CD14-positive monocyte (primary cell): ENCODE results near the gene ARRB1. TPM values are rescaled to one million over a fixed set of nuclear protein-coding genes. Genes with fewer than 3 reads are reported as not detected.
A peak's percentile ranks its signal among the peaks of the same experiment; 100 is the strongest.

Experiments used
- DNase-seq, 3 donors: peaks; one replicate each; pipeline ENCODE4 v3.0.0-alpha.2; 2011 to 2022
- H2AFZ ChIP-seq: 2 replicates; pipeline ENCODE4 v1.6.0; 2012; ENCODE audit warnings: mild to moderate bottlenecking, low read depth, low read length, inconsistent platforms; ENCODE audit not compliant: insufficient read depth, poor library complexity, severe bottlenecking
- H3K27ac ChIP-seq, 2 donors: 1 replicate in 1 of 2; 2 replicates in 1 of 2; pipeline ENCODE4 v1.5.1; 2012 to 2013; ENCODE audit warnings: low read length in 2 of 2, control low read depth in 1 of 2, inconsistent platforms in 1 of 2, low read depth in 1 of 2, mild to moderate bottlenecking in 1 of 2
- H3K27me3 ChIP-seq, 2 donors: one replicate each; pipeline versions ENCODE4 v1.6.0 to v1.6.1; 2011 to 2013; ENCODE audit warnings: low read length in 2 of 2; ENCODE audit not compliant: control insufficient read depth in 2 of 2, insufficient read depth in 2 of 2
- H3K36me3 ChIP-seq, 2 donors: replicated peaks in 1 of 2; 1 replicate in 1 of 2; 2 replicates in 1 of 2; pipeline versions ENCODE4 v1.5.1 to v1.6.1; 2012 to 2013; ENCODE audit warnings: low read length in 2 of 2, control low read depth in 1 of 2, inconsistent platforms in 1 of 2, mild to moderate bottlenecking in 1 of 2; ENCODE audit not compliant: insufficient read depth in 2 of 2, control insufficient read depth in 1 of 2
- H3K4me1 ChIP-seq, 2 donors: 1 replicate in 1 of 2; 2 replicates in 1 of 2; pipeline versions ENCODE4 v1.5.1 to v1.6.1; 2012 to 2013; ENCODE audit warnings: low read length in 2 of 2, control low read depth in 1 of 2, inconsistent platforms in 1 of 2, mild to moderate bottlenecking in 1 of 2, moderate library complexity in 1 of 2; ENCODE audit not compliant: insufficient read depth in 2 of 2, control insufficient read depth in 1 of 2
- H3K4me2 ChIP-seq: replicated peaks from 2 replicates; pipeline ENCODE3; 2012; ENCODE audit warnings: low read length, moderate library complexity, mild to moderate bottlenecking; ENCODE audit not compliant: poor library complexity, severe bottlenecking; ENCODE audit errors: extremely low read depth
- H3K4me3 ChIP-seq, 3 experiments: fragments of 200-600 bp in 1 of 3; sonication (generic) in 1 of 3; replicated peaks in 1 of 3; 1 replicate in 2 of 3; 2 replicates in 1 of 3; pipeline ENCODE4 v1.5.1; 2011 to 2013; ENCODE audit warnings: low read length in 3 of 3, mild to moderate bottlenecking in 3 of 3, control low read depth in 2 of 3, low read depth in 2 of 3, inconsistent platforms in 1 of 3, moderate library complexity in 1 of 3
- H3K79me2 ChIP-seq: 2 replicates; pipeline ENCODE4 v1.6.0; 2012; ENCODE audit warnings: mild to moderate bottlenecking, control low read depth, inconsistent platforms, low read length, moderate library complexity; ENCODE audit not compliant: insufficient read depth
- H3K9ac ChIP-seq: 2 replicates; pipeline ENCODE4 v1.6.0; 2017; ENCODE audit warnings: low read length, mild to moderate bottlenecking; ENCODE audit not compliant: insufficient read depth, poor library complexity, severe bottlenecking
- H3K9me3 ChIP-seq, 2 donors: replicated peaks in 1 of 2; 1 replicate in 1 of 2; 2 replicates in 1 of 2; pipeline versions ENCODE4 v1.5.1 to v1.6.1; 2012 to 2013; ENCODE audit warnings: low read length in 2 of 2, control low read depth in 1 of 2; ENCODE audit not compliant: control insufficient read depth in 1 of 2, insufficient read depth in 1 of 2
- H4K20me1 ChIP-seq: 2 replicates; pipeline ENCODE4 v1.6.0; 2012; ENCODE audit warnings: mild to moderate bottlenecking, low read length, control low read depth, moderate library complexity; ENCODE audit not compliant: insufficient read depth
- H3K27ac Mint-ChIP-seq, 7 donors: one replicate each; pipeline ENCODE4 v1.8.0; 2020; ENCODE audit warnings: mild to moderate bottlenecking in 7 of 7, mixed read lengths in 7 of 7, moderate library complexity in 6 of 7, inconsistent platforms in 2 of 7
- H3K27me3 Mint-ChIP-seq, 3 donors: one replicate each; pipeline ENCODE4 v1.8.0; 2021 to 2022; ENCODE audit warnings: low read depth in 3 of 3, mild to moderate bottlenecking in 3 of 3, mixed read lengths in 3 of 3, moderate library complexity in 3 of 3, inconsistent platforms in 1 of 3
- H3K36me3 Mint-ChIP-seq, 2 donors: one replicate each; pipeline ENCODE4 v1.8.0; 2020; ENCODE audit warnings: mixed read lengths in 2 of 2, inconsistent platforms in 1 of 2, mild to moderate bottlenecking in 1 of 2
- H3K4me1 Mint-ChIP-seq: one replicate; pipeline ENCODE4 v1.8.0; 2020; ENCODE audit warnings: mild to moderate bottlenecking, mixed read lengths
- H3K4me3 Mint-ChIP-seq, 2 donors: one replicate each; pipeline ENCODE4 v1.8.0; 2020; ENCODE audit warnings: mild to moderate bottlenecking in 2 of 2, mixed read lengths in 2 of 2, moderate library complexity in 1 of 2
- H3K9me3 Mint-ChIP-seq, 7 donors: one replicate each; pipeline ENCODE4 v1.8.0; 2020 to 2022; ENCODE audit warnings: mixed read lengths in 7 of 7, mild to moderate bottlenecking in 6 of 7, moderate library complexity in 6 of 7, inconsistent platforms in 2 of 7
- WGBS: methylation state at CpG from one replicate; pipeline ENCODE4 v1.1.5; 2013; ENCODE audit warnings: missing lambda C conversion rate; ENCODE audit not compliant: insufficient coverage; 5-methylcytosine and 5-hydroxymethylcytosine counted together
- intact Hi-C, 2 donors: fragments of 100-400 bp; cut with micrococcal nuclease; formaldehyde crosslinking; loops; one replicate each; pipeline versions ENCODE4 v1.15.0 to v1.15.1; 2023
- polyA plus RNA-seq, 3 donors: library from polyadenylated mRNA; depleted of rRNA in 1 of 3; unstranded in 2 of 3; stranded (reverse) in 1 of 3; fragments of 300-500 nt in 2 of 3; fragments of >200 nt in 1 of 3; fragmentation: Illumina TruSeq in 2 of 3; gene quantifications; 1 replicate in 2 of 3; 2 replicates in 1 of 3; pipeline ENCODE4 v1.2.3, GENCODE V29; 2012 to 2021
- TF ChIP-seq, protein P1 (sequence below): fragments of 200-600 bp; IDR thresholded peaks from one replicate; pipeline ENCODE4 v1.8.0; 2022; ENCODE audit warnings: antibody characterized with exemption, mild to moderate bottlenecking

The ARRB1 gene
- polyA plus RNA-seq, 3 donors, result 52.6 to 114 (median 66.5) TPM

DNA sequence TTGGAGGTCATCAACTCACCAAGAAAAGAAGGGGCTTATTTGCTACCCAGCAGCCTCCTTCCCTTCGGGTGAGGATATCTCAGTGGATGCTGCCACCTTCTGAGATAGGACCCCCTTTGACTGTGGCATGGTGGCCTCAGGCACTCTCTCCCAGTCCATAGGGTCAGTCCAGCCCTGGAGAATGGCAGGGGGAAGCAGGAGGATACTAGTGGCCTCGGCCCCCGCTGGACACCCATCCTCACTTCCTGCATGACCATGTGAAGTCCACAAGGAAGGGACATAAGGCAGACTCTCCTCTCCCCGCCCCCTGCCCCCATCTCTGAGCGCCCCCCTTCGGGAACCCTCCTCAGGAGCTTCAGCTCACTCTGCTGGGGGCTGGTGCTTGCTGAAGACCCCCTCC, 86.5 kb downstream of the ARRB1 start:
- Histone ChIP-seq H3K4me2 (peak overlapping the region; percentile 44), H3K4me1 (peaks cover 75% of the 10 kb centered on the region in 2 donors), H3K36me3 (peaks cover 32 to 44% of the 10 kb centered on the region in 2 donors), H4K20me1 (peaks cover 100% of the 10 kb centered on the region), H3K27me3 (no peaks in the 10 kb centered on the region), H3K4me3 (peak overlapping the region in 1 of 3 experiments; percentile 26), H3K27ac (peak overlapping the region; percentile 73 to 77), H3K79me2 (no peaks in the 10 kb centered on the region), H3K9ac (no peak overlapping the region), H3K9me3 (no peaks in the 10 kb centered on the region), H2AFZ (no peak overlapping the region)
- H3K27ac Mint-ChIP-seq, result peak overlapping the region; percentile 68 to 91 (median 85)
- TF ChIP-seq, protein P1, sequence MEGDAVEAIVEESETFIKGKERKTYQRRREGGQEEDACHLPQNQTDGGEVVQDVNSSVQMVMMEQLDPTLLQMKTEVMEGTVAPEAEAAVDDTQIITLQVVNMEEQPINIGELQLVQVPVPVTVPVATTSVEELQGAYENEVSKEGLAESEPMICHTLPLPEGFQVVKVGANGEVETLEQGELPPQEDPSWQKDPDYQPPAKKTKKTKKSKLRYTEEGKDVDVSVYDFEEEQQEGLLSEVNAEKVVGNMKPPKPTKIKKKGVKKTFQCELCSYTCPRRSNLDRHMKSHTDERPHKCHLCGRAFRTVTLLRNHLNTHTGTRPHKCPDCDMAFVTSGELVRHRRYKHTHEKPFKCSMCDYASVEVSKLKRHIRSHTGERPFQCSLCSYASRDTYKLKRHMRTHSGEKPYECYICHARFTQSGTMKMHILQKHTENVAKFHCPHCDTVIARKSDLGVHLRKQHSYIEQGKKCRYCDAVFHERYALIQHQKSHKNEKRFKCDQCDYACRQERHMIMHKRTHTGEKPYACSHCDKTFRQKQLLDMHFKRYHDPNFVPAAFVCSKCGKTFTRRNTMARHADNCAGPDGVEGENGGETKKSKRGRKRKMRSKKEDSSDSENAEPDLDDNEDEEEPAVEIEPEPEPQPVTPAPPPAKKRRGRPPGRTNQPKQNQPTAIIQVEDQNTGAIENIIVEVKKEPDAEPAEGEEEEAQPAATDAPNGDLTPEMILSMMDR, result no peak
- H3K9me3 Mint-ChIP-seq, result no peaks in the 10 kb centered on the region
- peaks cover 79% of the 10 kb centered on the region for H3K4me1 Mint-ChIP-seq
- no CpG with 5 or more reads among the region's 6 CpGs for WGBS
- H3K36me3 Mint-ChIP-seq, result peaks cover 36 to 55% of the 10 kb centered on the region in 2 donors
- peaks cover 0 to 7% (median 1%) of the 10 kb centered on the region in 3 donors for H3K27me3 Mint-ChIP-seq
- intact Hi-C loops, result loop anchor here in 1 of 2 donors (5.0 kb wide), 1 partner anchor 417 kb away; no protein-coding TSS in a partner anchor
- no peak for DNase-seq
- H3K4me3 Mint-ChIP-seq, result no peak overlapping the region

DNA sequence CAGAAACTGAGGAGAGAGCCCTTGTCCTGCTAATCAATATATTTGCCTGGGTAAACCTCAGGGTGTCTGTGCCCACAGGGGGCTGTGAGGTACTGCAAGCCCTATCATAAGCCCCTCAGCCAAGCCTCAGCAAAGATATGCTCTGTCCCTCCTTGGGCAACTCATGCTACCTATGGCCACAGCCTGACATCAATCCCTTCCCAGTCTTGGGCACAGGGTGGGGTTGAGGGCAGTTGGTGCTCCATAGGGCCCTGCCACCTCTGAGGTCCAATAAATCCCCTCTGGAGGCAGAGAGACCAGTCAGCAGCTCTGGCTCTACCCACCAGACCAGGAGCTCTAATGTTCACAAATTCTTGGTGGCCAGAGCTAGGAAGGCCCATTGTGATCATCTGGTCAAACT, 87.1 kb downstream of the ARRB1 start:
- peak overlapping the region; percentile 72 to 91 (median 85) for H3K27ac Mint-ChIP-seq
- H3K4me1 ChIP-seq, result peaks cover 75% of the 10 kb centered on the region in 2 donors

More for the DNA sequence above, 87.1 kb downstream of the ARRB1 start:
- TF ChIP-seq, protein P1, result no peak
- peak overlapping the region in 1 of 3 experiments; percentile 26 for H3K4me3 ChIP-seq
- intact Hi-C loops, result no loop called here
- H4K20me1 ChIP-seq, result peaks cover 96% of the 10 kb centered on the region
- H3K36me3 Mint-ChIP-seq, result peaks cover 30 to 48% of the 10 kb centered on the region in 2 donors
- no peaks in the 10 kb centered on the region for H3K9me3 ChIP-seq
- no peaks in the 10 kb centered on the region for H3K79me2 ChIP-seq
- H2AFZ ChIP-seq, result no peak overlapping the region
- no peaks in the 10 kb centered on the region for H3K9me3 Mint-ChIP-seq
- H3K4me1 Mint-ChIP-seq, result peaks cover 81% of the 10 kb centered on the region
- DNase-seq, result peak in 2 of 3 donors; percentile 12 to 23
- no peak overlapping the region for H3K9ac ChIP-seq
- H3K36me3 ChIP-seq, result peaks cover 26 to 38% of the 10 kb centered on the region in 2 donors
- H3K27me3 ChIP-seq, result no peaks in the 10 kb centered on the region
- peak overlapping the region; percentile 44 for H3K4me2 ChIP-seq
- peak overlapping the region; percentile 73 to 77 for H3K27ac ChIP-seq
- peak overlapping the region; percentile 9 to 46 for H3K4me3 Mint-ChIP-seq
- H3K27me3 Mint-ChIP-seq, result peaks cover 1 to 9% (median 3%) of the 10 kb centered on the region in 3 donors
